T-helper 1 cell treated with Interleukin-12 subunit alpha and Interleukin-12 subunit beta and Interleukin-4 antibody, amounts not matched to agents 30 ng/mL and 1 ng/mL, for 36 hours (primary cell): ENCODE results near the gene TMEM186. TPM values are rescaled to one million over a fixed set of nuclear protein-coding genes. Genes with fewer than 3 reads are reported as not detected.
"Not testable (repeated sequence)": the region's sequence is repeated elsewhere in the genome, so short reads cannot be mapped to it uniquely, and the experiment has no call there.

ENCODE experiments used
- intact Hi-C: fragments of 100-400 bp; cut with micrococcal nuclease; formaldehyde crosslinking; loops from one replicate; pipeline ENCODE4 v1.15.1; 2024
- total RNA-seq: library from RNA; stranded (reverse); gene quantifications from 2 replicates; pipeline ENCODE4 v1.2.3, GENCODE V29; 2022

The TMEM186 gene
- total RNA-seq, 1 donor from 2014 or later: 10.4 TPM

DNA sequence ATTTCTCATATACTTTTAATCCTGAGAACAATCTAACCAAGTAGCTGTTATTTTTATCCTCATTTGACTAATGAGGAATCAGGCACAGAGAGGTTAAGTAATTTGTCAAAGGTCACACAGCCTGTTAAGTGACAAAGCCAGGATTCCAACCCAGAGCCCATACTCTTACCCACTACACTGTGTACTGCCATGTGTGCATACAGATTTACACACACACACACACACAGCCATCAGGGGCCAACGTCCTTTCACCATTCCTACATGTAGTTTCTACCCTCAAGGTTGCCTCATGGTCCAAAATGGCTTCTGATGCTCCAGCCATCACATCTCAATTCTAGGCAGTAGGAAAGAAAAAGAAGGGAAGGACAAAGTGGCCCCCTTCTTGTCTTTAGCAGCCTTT, 22.1 kb downstream of the TMEM186 start:
- intact Hi-C loops: no loop called here

DNA sequence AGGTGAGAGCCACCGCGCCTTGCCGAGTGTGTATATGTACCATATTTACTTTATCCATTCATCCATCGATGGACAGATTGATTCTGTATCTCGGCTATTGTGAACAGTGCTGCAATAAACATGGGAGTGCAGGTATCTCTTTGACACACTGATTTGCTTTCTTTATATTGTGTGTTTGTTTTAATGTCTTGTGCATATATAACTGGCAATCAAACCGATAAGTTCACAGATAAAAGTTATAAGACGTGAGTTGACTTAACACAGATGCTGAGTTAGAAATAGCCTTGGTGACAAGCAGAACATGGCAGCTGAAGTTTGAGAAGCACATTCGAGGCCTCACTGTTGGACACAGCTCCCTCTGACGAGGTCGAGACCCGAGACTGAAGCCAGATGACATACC, 23.2 kb downstream of the TMEM186 start:
- intact Hi-C loops: no loop called here

DNA sequence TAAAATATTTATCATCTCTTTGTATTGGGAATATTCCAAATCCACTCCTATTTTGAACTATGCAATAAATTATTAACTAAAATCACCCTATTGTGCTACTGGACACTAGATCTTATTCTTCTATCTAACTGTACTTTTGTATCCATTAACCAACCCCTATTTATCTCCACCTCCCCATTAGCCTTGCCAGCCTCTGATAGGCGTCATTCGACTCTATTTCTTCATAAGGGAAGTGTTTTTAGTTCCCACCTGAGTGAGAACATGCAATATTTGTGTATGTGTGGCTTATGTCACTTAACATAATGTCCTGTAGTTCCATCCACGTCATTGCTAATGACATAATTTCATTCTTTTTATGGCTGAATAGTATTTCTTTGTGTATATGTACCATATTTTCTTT, 23.9 kb downstream of the TMEM186 start:
- intact Hi-C loops: no loop called here

DNA sequence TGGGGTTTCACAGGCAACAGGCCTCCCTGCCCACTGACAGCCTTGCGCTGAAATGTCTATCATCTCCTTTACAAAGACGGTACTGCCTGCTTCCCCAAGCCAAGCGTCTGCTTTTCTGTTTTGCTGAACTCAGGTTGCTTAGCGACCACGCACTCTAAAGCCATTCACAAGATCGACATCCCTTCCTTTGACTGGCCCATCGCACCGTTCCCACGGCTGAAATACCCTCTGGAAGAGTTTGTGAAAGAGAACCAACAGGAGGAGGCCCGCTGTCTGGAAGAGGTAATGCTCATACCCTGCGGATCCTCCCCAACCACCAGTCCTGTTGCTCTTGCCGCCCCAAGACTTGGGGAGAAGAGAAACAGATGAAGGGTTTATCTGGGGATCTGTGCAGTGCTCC, 28.7 kb downstream of the TMEM186 start:
- intact Hi-C loops: no loop called here

DNA sequence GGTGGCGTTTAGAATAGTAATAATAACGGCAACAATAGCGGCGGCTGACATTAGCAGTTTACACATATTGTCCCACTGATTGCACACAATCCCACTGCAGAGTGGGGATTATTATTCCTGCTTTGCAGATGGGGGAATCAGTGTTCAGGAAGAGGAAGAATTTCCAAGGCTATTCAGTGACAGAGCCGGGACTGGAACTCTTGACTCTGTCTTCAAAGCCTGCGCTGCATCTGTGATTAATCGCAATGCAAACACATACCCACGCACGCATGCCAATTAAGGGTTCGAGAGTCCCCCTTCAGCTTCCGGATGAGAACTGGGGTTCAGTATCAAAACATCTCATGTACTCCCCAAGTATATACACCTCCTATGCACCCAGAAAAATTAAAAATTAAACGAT, 29.2 kb downstream of the TMEM186 start:
- intact Hi-C loops: no loop called here

DNA sequence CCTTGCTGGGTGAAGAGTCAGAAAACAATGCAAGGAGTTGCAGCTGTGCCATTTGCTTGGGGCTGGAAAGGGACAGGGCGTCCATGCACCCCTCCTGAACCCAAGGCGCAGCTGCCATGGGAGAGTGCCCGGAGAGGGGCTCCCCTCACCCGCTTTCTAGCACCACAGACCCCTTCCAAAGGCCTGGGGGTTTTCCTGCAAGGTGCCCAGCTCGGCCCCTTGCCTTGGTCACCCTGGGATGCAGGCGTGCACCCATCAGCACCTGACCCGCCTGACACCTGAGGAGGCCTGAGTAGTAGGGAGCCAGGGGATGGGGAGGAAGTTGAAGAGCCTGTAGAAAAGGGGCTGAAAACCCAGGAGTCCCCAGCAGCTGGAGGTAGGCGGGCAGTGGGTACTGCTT, 30.3 kb downstream of the TMEM186 start:
- intact Hi-C loops: no loop called here

DNA sequence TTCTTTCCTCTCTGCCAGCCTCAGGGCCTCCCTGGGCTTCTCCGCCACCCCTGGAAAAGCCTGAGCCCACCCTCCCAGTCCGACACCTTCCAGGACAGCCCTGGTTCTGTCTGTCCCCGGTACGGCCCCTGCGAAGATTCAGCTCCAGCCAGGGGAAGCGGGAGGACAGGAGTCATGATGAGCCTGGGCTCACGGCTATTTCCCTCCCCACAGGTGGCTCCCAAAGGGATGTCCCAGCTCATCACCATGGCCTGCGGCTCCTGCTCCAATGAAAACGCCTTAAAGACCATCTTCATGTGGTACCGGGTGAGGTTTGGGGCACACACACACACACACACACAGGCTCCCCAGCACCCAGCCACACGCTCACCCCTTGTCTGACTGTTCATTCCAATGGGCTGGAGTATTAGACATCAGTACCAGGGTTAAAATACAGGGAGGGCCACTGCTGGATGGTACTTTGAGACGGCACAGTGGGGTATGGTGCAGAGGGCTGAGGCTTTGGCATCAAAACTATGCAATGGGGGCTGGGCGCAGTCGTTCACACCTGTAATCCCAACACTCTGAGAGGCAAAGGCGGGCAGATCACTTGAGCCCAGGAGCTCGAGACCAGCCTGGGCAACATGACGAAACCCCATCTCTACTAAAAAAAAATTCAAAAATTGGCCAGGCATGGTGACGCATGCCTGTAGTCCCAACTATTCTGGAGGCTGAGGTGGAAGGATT, 32.8 kb downstream of the TMEM186 start:
- intact Hi-C loops: no loop called here

DNA sequence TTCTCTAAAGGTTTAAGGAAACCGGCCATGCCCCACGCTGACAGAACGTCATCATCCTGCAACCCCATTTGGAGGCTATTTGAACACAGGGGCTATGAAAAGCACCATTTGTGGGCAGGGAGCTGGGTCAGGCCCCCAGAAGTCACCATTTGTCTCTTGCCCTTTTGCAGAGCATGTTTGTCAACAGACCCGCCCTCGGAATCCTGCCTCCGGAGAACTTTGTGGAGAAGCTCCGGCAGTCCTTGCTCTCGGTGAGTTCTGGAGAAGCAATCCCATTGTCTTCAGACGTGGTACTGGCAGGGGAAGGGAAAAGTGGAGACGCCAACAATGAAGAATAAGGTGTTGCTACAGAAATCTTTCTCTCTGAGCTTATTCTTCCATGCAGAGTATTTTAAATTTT, 33.5 kb downstream of the TMEM186 start:
- intact Hi-C loops: no loop called here

DNA sequence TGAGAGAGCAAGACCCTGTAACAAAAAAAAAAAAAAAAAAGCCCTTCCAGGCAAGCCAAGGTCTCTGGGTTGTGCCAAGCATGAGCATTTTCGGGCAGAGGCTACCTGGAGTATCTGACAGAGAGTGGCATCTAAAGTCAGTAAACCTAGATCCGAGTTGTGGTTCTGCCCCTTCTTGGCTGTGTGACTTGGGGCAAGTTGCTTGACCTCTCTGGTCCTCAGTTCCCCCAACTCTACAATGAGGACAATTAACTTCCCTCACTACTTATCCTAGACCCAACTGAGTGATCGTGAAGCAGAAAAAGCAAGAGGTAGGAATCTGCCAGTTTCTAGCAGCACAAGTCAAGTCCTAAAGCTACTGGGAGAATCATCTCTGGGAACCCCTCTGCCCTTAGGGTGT, 34.4 kb downstream of the TMEM186 start:
- intact Hi-C loops: no loop called here

DNA sequence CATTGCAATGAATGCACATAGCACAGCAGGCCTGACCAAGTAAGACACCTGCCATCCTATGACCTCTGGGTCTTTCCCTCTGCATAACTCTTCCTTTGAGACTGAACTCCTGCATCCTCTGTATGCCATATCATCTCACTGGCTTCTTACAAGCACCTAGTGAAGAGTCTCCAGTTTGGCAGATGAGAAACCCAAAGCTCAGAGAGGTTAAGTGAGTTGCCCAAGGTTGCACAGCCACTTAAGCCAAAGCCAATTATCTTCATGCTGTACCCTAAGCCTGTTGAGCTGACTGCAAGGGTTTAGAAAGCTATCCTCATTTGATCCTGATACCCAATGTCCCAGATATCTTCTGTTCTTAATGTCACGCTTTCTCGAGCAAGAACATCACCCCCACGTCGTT, 35.2 kb downstream of the TMEM186 start:
- intact Hi-C loops: no loop called here

DNA sequence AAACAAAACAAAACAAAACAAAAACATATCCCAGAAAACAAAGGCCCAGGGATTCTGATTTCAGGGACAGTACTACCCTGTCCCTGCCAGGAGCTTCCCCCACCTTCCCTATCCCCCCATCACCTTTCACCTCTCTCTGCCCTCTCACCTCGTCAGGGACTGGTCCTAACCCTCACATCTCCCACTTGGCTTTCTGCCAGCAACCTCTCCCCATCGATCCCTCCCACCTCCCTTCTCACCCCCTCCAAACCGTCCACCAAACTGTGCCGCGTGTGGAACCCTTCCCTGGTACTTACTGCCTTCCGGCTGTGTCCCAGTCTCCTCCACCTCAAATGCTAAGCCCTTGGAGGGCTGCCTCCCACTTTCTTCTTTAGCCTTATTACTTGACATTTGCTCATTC, 36.4 kb downstream of the TMEM186 start:
- intact Hi-C loops: no loop called here

DNA sequence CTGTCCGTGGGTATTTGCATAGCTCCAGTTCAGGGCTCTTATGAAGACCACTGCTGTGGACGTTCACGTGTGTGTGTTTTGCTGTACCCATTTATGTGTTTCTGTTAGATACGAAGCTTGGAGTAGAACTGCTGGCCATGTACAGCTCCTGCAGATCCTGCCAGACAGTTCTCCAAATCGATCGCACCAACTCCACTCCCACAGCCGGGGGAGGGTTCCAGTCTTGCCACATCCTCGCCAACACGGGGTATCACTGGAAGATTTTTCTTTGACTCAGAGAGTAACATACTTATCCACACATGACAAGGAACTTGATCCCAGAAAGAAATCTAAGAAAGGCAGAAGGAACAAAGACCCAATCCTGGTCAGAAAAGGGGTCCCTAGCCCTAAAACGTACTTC, 37.4 kb downstream of the TMEM186 start:
- intact Hi-C loops: no loop called here

DNA sequence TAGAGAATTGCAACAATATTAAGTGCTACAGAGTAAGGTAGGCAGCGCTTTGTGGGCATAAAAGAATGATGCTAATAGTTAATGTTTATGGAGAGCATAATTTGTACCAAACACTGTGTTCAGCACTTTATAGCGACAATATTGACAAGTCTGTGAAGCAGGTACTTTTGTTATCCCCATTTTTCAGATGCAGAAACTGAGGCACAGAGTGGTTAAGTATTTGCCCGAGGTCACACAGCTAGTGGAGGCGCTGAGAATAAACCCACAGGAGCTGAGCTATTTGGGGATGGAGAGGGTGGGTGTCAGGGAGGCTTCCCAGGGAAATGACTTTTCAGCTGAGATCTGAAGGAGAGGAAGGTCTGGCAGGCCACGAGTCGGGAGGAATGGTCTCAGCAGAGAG, 39.4 kb downstream of the TMEM186 start:
- intact Hi-C loops: no loop called here

DNA sequence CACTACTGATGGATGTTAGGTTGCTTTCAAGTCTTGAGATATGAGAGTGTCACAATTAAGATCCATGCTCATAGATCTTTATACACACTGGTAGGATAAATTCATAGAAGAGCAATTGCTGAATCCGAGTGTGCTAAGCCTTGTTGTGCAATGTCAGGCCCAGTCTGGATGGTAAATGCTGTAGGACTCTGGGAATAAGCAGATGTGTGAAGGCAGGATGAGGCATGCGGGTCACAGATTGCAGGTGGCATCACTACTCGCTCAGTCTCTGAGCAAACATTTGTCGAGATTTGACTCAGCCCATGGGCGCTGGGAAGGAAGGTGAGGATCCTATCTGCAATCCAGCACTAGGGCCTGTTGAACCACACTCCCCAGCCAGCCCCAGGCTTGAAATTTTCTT, 40.7 kb downstream of the TMEM186 start:
- intact Hi-C loops: no loop called here

DNA sequence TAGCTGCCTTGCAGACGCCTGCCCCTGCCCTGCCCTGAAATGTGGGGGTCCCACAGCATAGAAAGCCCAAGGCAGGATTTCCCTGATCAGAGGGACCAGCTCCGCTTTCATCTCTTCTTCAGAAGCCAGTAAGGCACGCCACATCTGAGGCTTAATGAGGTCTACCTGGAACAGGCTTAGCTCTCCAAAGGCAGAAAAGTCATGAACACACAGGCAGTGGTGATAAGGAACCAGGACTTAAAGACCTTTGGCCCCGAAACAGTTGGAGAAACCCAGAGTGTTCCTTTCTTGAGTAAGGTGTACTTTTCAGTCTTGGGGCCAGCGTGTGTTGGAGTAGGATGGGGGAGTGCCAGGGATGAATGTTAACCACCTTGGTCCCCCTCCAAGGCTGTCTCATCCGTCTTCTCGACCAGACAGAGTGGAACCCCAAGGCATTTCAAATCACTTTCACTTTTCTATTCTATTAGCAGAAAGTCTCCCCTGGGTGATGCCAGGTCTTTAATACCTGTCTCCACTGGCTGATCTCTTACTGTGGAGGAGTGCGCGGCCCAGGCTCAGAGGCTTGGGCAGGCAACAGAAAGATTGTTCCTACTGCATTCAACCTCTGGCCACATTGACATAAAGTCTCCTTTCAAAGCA, 43.9 kb downstream of the TMEM186 start:
- intact Hi-C loops: no loop called here

DNA sequence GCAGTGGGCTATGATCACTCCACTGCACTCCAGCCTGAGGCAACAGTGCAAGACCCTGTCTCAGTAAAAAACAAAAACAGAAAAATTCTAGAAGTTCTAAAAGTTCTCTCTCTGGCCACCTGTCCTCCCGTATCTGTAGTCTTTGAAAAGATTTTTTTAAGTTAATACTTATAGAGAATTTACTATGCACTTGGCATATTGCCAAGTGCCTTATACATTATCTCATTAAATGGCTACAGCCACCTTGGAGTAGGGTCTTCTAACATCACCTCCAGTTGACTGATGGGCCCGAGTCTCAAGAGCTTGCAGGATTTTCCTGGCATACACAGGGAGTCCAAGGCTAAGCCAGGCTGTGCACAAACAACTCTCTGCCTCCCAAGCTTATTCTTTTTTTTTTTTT, 44.7 kb downstream of the TMEM186 start:
- intact Hi-C loops: no loop called here

DNA sequence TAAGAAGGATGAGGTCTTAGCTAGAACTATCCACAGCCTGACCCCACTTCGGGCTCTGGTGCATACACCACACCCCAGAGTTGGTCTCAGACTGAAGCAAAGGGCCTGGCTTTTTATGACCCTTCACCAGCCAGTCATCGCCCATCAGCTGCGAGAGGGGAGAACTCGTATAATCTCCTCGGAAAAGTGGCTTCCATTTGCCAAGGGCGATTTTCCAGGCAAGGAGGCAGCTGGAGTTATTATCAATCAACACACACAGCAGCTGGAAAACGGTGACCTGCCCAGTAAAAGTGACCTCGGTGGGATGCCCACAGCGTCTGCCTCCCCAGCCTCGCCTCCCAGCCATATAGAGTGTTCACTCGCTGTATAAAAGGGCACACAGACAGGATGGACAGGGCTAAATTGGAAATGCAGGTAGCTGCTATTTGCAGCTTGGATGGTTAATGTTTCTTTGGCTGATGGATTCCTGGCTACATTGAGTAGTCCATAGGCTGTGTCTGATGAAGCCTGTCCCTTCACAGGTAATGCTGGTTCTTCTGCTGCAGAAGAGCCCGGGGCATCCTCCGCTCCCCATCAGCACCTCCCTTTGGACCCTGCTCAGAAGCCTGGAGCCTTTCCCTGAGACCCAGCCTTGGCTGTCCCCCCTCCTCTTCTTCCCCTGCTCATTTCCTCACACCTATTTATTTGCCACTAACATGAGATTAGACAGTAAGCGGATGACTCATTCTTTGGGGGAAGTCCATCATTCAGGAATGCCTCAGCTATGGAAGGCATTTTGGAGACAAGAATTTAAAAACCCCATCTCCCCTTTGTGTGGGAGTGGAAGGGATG, 45.7 kb downstream of the TMEM186 start:
- intact Hi-C loops: no loop called here

DNA sequence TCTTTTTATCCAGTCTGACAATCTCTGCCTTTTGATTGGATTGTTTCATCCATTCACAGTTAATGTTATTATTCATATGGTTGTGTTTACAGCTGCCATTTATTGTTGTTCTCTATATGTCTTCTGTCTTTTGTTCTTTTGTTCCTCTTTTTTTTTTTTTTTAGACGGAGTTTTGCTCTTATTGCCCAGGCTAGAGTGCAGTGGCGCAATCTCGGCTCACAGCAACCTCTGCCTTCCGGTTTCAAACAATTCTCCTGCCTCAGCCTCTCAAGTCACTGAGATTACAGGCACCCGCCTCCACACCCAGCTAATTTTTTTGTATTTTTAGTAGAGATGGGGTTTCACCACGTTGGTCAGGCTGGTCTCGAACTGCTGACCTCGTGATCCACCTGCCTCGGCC, 48.5 kb downstream of the TMEM186 start:
- intact Hi-C loops: not testable (repeated sequence)
